Measurements from ENCODE around the gene SLC16A8. TPM values are rescaled to one million over a fixed set of nuclear protein-coding genes. Genes with fewer than 3 reads are reported as not detected.

SLC16A8 gene
- total and polyA plus RNA-seq, 2 donors = 0.16 to 0.52 TPM

GRCh38 chr22:38108561-38109319, 24.8 kb upstream of the SLC16A8 start:
- Histone ChIP-seq H3K36me3 (ENCODE audit: insufficient read depth) (no peaks in the 10 kb centered on the region), H3K4me3 (ENCODE audit: low read depth, low read length) (no peak overlapping the region), H3K4me1 (ENCODE audit: insufficient read depth) (no peaks in the 10 kb centered on the region), H3K27ac (ENCODE audit: low read depth) (no peak overlapping the region)
- no peak for DNase-seq (ENCODE audit: extremely low spot score)
- WGBS = 93% methylated on average over 15 of the region's 15 CpGs

GRCh38 chr22:38107692-38108515, 23.9 kb upstream of the SLC16A8 start:
- Histone ChIP-seq H3K4me1 (ENCODE audit: insufficient read depth) (no peaks in the 10 kb centered on the region), H3K4me3 (ENCODE audit: low read depth, low read length) (no peak overlapping the region), H3K27ac (ENCODE audit: low read depth) (no peak overlapping the region), H3K36me3 (ENCODE audit: insufficient read depth) (no peaks in the 10 kb centered on the region)
- WGBS = 73% methylated on average over 17 of the region's 17 CpGs
- DNase-seq (ENCODE audit: extremely low spot score) = no peak

GRCh38 chr22:38106814-38107578, 23.0 kb upstream of the SLC16A8 start:
- 79% methylated on average over 17 of the region's 17 CpGs for WGBS
- no peak overlapping the region for H3K27ac ChIP-seq (ENCODE audit: low read depth)

GRCh38 chr22:38104084-38104483, 20.1 kb upstream of the SLC16A8 start:
- H3K27ac ChIP-seq (ENCODE audit: low read depth) = no peak overlapping the region
- no peak for DNase-seq (ENCODE audit: extremely low spot score)
- H3K4me1 ChIP-seq (ENCODE audit: insufficient read depth) = no peaks in the 10 kb centered on the region
- H3K36me3 ChIP-seq (ENCODE audit: insufficient read depth) = no peaks in the 10 kb centered on the region
- H3K4me3 ChIP-seq (ENCODE audit: low read depth, low read length) = no peak overlapping the region
- WGBS = 71% methylated on average over 6 of the region's 6 CpGs

More at GRCh38 chr22:38106814-38107578, 23.0 kb upstream of the SLC16A8 start:
- H3K4me1 ChIP-seq (ENCODE audit: insufficient read depth) = no peaks in the 10 kb centered on the region
- H3K36me3 ChIP-seq (ENCODE audit: insufficient read depth) = no peaks in the 10 kb centered on the region
- no peak for DNase-seq (ENCODE audit: extremely low spot score)
- H3K4me3 ChIP-seq (ENCODE audit: low read depth, low read length) = no peak overlapping the region

- no peak for DNase-seq (ENCODE audit: extremely low spot score)
- H3K27ac ChIP-seq (ENCODE audit: low read depth) = no peak overlapping the region
- 75% methylated on average over 8 of the region's 8 CpGs for WGBS
- no peak overlapping the region for H3K4me3 ChIP-seq (ENCODE audit: low read depth, low read length)
- no peaks in the 10 kb centered on the region for H3K36me3 ChIP-seq (ENCODE audit: insufficient read depth)
- no peaks in the 10 kb centered on the region for H3K4me1 ChIP-seq (ENCODE audit: insufficient read depth)
These were observed 19.7 kb upstream of the SLC16A8 start for GRCh38 chr22:38103641-38104040.

GRCh38 chr22:38098410-38099249, 14.6 kb upstream of the SLC16A8 start:
- Histone ChIP-seq H3K36me3 (ENCODE audit: insufficient read depth) (no peaks in the 10 kb centered on the region), H3K27ac (ENCODE audit: low read depth) (no peak overlapping the region), H3K4me1 (ENCODE audit: insufficient read depth) (no peaks in the 10 kb centered on the region), H3K4me3 (ENCODE audit: low read depth, low read length) (no peak overlapping the region)
- 56% methylated on average over 9 of the region's 9 CpGs for WGBS
- no peak for DNase-seq (ENCODE audit: extremely low spot score)

- 37% methylated on average over 32 of the region's 32 CpGs for WGBS
- Histone ChIP-seq H3K36me3 (ENCODE audit: insufficient read depth) (no peaks in the 10 kb centered on the region), H3K4me1 (ENCODE audit: insufficient read depth) (no peaks in the 10 kb centered on the region), H3K27ac (ENCODE audit: low read depth) (no peak overlapping the region), H3K4me3 (ENCODE audit: low read depth, low read length) (no peak overlapping the region)
- DNase-seq (ENCODE audit: extremely low spot score) = no peak
These were observed 13.8 kb upstream of the SLC16A8 start for GRCh38 chr22:38097557-38098409.

- Histone ChIP-seq H3K36me3 (ENCODE audit: insufficient read depth) (no peaks in the 10 kb centered on the region), H3K4me1 (ENCODE audit: insufficient read depth) (no peaks in the 10 kb centered on the region), H3K4me3 (ENCODE audit: low read depth, low read length) (no peak overlapping the region), H3K27ac (ENCODE audit: low read depth) (no peak overlapping the region)
- DNase-seq (ENCODE audit: extremely low spot score) = no peak
- 77% methylated on average over 15 of the region's 15 CpGs for WGBS
These were observed 13.1 kb upstream of the SLC16A8 start for GRCh38 chr22:38097058-38097457.

GRCh38 chr22:38089474-38089851, 5.5 kb upstream of the SLC16A8 start:
- WGBS = 24% methylated on average over 34 of the region's 34 CpGs
- Histone ChIP-seq H3K4me3 (ENCODE audit: low read depth, low read length) (peak overlapping the region; percentile 20), H3K27ac (ENCODE audit: low read depth) (no peak overlapping the region), H3K36me3 (ENCODE audit: insufficient read depth) (no peaks in the 10 kb centered on the region), H3K4me1 (ENCODE audit: insufficient read depth) (peaks cover 3% of the 10 kb centered on the region)
- DNase-seq (ENCODE audit: extremely low spot score) = no peak

- 17% methylated on average over 84 of the region's 85 CpGs for WGBS
- no peaks in the 10 kb centered on the region for H3K36me3 ChIP-seq (ENCODE audit: insufficient read depth)
- H3K4me1 ChIP-seq (ENCODE audit: insufficient read depth) = peaks cover 3% of the 10 kb centered on the region
- no peak overlapping the region for H3K27ac ChIP-seq (ENCODE audit: low read depth)
- DNase-seq (ENCODE audit: extremely low spot score) = no peak
- peak overlapping the region; percentile 20 for H3K4me3 ChIP-seq (ENCODE audit: low read depth, low read length)
These were observed 4.9 kb upstream of the SLC16A8 start for GRCh38 chr22:38088629-38089473.

GRCh38 chr22:38087855-38088254, 3.9 kb upstream of the SLC16A8 start:
- 92% methylated on average over 12 of the region's 12 CpGs for WGBS
- Histone ChIP-seq H3K4me1 (ENCODE audit: insufficient read depth) (peaks cover 3% of the 10 kb centered on the region), H3K27ac (ENCODE audit: low read depth) (no peak overlapping the region), H3K36me3 (ENCODE audit: insufficient read depth) (no peaks in the 10 kb centered on the region), H3K4me3 (ENCODE audit: low read depth, low read length) (no peak overlapping the region)
- DNase-seq (ENCODE audit: extremely low spot score) = no peak
